Panc1 (cell line): ENCODE data around the gene PIAS3.

ENCODE experiments used
- POLR2AphosphoS5 ChIP-seq: IDR thresholded peaks from 2 replicates; pipeline ENCODE4 v1.6.1; 2012; ENCODE audit warnings: mild to moderate bottlenecking, low read depth, low read length, moderate library complexity
- SIN3A ChIP-seq: IDR thresholded peaks from 2 replicates; pipeline ENCODE4 v1.6.1; 2012; ENCODE audit warnings: low read depth, mild to moderate bottlenecking, low read length, moderate library complexity, borderline replicate concordance; ENCODE audit not compliant: insufficient read depth
- TF ChIP-seq, protein P1 (sequence below): fragments of 450-650 bp; IDR thresholded peaks from 2 replicates; pipeline ENCODE4 v1.5.1; 2017; ENCODE audit warnings: mild to moderate bottlenecking
- TF ChIP-seq, protein P2 (sequence below), 2 experiments: IDR thresholded peaks; 2 replicates each; pipeline ENCODE4 v1.6.1; 2011 to 2012; ENCODE audit warnings: low read depth in 2 of 2, control low read depth in 1 of 2, low read length in 1 of 2, mild to moderate bottlenecking in 1 of 2, moderate library complexity in 1 of 2; ENCODE audit not compliant: insufficient read depth in 1 of 2

GRCh38 chr1:145878724-145879123 lies 19.8 kb upstream of the PIAS3 start:
- TF ChIP-seq, protein P1, sequence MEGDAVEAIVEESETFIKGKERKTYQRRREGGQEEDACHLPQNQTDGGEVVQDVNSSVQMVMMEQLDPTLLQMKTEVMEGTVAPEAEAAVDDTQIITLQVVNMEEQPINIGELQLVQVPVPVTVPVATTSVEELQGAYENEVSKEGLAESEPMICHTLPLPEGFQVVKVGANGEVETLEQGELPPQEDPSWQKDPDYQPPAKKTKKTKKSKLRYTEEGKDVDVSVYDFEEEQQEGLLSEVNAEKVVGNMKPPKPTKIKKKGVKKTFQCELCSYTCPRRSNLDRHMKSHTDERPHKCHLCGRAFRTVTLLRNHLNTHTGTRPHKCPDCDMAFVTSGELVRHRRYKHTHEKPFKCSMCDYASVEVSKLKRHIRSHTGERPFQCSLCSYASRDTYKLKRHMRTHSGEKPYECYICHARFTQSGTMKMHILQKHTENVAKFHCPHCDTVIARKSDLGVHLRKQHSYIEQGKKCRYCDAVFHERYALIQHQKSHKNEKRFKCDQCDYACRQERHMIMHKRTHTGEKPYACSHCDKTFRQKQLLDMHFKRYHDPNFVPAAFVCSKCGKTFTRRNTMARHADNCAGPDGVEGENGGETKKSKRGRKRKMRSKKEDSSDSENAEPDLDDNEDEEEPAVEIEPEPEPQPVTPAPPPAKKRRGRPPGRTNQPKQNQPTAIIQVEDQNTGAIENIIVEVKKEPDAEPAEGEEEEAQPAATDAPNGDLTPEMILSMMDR = no peak
- TF ChIP-seq POLR2AphosphoS5 = no peak
- TF ChIP-seq, protein P2, sequence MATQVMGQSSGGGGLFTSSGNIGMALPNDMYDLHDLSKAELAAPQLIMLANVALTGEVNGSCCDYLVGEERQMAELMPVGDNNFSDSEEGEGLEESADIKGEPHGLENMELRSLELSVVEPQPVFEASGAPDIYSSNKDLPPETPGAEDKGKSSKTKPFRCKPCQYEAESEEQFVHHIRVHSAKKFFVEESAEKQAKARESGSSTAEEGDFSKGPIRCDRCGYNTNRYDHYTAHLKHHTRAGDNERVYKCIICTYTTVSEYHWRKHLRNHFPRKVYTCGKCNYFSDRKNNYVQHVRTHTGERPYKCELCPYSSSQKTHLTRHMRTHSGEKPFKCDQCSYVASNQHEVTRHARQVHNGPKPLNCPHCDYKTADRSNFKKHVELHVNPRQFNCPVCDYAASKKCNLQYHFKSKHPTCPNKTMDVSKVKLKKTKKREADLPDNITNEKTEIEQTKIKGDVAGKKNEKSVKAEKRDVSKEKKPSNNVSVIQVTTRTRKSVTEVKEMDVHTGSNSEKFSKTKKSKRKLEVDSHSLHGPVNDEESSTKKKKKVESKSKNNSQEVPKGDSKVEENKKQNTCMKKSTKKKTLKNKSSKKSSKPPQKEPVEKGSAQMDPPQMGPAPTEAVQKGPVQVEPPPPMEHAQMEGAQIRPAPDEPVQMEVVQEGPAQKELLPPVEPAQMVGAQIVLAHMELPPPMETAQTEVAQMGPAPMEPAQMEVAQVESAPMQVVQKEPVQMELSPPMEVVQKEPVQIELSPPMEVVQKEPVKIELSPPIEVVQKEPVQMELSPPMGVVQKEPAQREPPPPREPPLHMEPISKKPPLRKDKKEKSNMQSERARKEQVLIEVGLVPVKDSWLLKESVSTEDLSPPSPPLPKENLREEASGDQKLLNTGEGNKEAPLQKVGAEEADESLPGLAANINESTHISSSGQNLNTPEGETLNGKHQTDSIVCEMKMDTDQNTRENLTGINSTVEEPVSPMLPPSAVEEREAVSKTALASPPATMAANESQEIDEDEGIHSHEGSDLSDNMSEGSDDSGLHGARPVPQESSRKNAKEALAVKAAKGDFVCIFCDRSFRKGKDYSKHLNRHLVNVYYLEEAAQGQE (IDR thresholded peaks at IDR 0.05; ENCODE audit: insufficient read depth in 1 of 2, low read depth in 2 of 2, low read length in 1 of 2) = no peak
- TF ChIP-seq SIN3A = no peak
